WTC11 (cell line): ENCODE data around the gene WASF3. TPM values are rescaled to one million over a fixed set of nuclear protein-coding genes. Genes with fewer than 3 reads are reported as not detected.

ENCODE experiments used
- ATAC-seq: fragments of 200-7000 bp; cut with Tn5 transposase; 2 replicates; pipeline ENCODE4 v1.10.0; 2021; ENCODE audit warnings: mild to moderate bottlenecking, moderate library complexity
- CTCF ChIA-PET: fragments of 300-600 bp; sonication (Branson Sonifier 250); formaldehyde crosslinking; loops from one replicate; lab custom pipeline; 2021; ENCODE audit warnings: antibody characterized with exemption; lab: Charles Lee
- POLR2A ChIA-PET: fragments of 350-600 bp; sonication (Branson Sonifier 250); formaldehyde crosslinking; loops from one replicate; lab custom pipeline; 2021; ENCODE audit warnings: antibody characterized with exemption; lab: Charles Lee
- DNase-seq: peaks from one replicate; pipeline ENCODE4 v3.0.0; 2021; ENCODE audit warnings: low spot score
- H3K27ac Mint-ChIP-seq: 2 replicates; pipeline ENCODE4 v1.8.0; 2021; ENCODE audit warnings: mixed read lengths
- H3K27me3 Mint-ChIP-seq: 2 replicates; pipeline ENCODE4 v1.8.0; 2021; ENCODE audit warnings: low read depth, mild to moderate bottlenecking, moderate library complexity, mixed read lengths
- H3K36me3 Mint-ChIP-seq: 2 replicates; pipeline ENCODE4 v1.8.0; 2021; ENCODE audit warnings: mixed read lengths
- H3K4me1 Mint-ChIP-seq: 2 replicates; pipeline ENCODE4 v1.8.0; 2022; ENCODE audit warnings: mixed read lengths
- H3K4me3 Mint-ChIP-seq: 2 replicates; pipeline ENCODE4 v1.8.0; 2021; ENCODE audit warnings: mild to moderate bottlenecking, moderate library complexity, mixed read lengths
- H3K9me3 Mint-ChIP-seq: 2 replicates; pipeline ENCODE4 v1.8.0; 2021; ENCODE audit warnings: mixed read lengths
- ATF1 ChIP-seq: sonication (generic); formaldehyde crosslinking; IDR thresholded peaks from 2 replicates; pipeline ENCODE4 v1.8.1; 2023; ENCODE audit warnings: mild to moderate bottlenecking, moderate library complexity, missing genetic modification reagents
- CBFB ChIP-seq: sonication (generic); formaldehyde crosslinking; IDR thresholded peaks from 2 replicates; pipeline ENCODE4 v1.8.1; 2022; ENCODE audit warnings: mild to moderate bottlenecking, low read depth, missing genetic modification reagents
- EMX1 ChIP-seq: fragments of 250-450 bp; sonication (Bioruptor Pico); IDR thresholded peaks from 2 replicates; pipeline ENCODE4 v1.8.0; 2021; ENCODE audit warnings: mild to moderate bottlenecking
- GABPB1 ChIP-seq: sonication (generic); formaldehyde crosslinking; IDR thresholded peaks from 2 replicates; pipeline ENCODE4 v1.8.1; 2023; ENCODE audit warnings: mild to moderate bottlenecking, missing genetic modification reagents
- SMAD3 ChIP-seq: sonication (generic); formaldehyde crosslinking; IDR thresholded peaks from 2 replicates; pipeline ENCODE4 v1.8.0; 2022; ENCODE audit warnings: missing genetic modification reagents, mild to moderate bottlenecking, borderline replicate concordance
- TP53 ChIP-seq: sonication (generic); formaldehyde crosslinking; IDR thresholded peaks from 2 replicates; pipeline ENCODE4 v1.8.1; 2023; ENCODE audit warnings: mild to moderate bottlenecking, missing genetic modification reagents
- ZBTB21 ChIP-seq: sonication (generic); formaldehyde crosslinking; IDR thresholded peaks from 2 replicates; pipeline ENCODE4 v1.8.1; 2023; ENCODE audit warnings: mild to moderate bottlenecking, missing genetic modification reagents, borderline replicate concordance
- ZNF138 ChIP-seq: sonication (generic); formaldehyde crosslinking; conservative IDR thresholded peaks from 2 replicates; pipeline ENCODE4 v1.8.1; 2022; ENCODE audit warnings: mild to moderate bottlenecking, moderate library complexity, missing genetic modification reagents
- ZNF423 ChIP-seq: fragments of 250-450 bp; sonication (Bioruptor Pico); IDR thresholded peaks from 2 replicates; pipeline ENCODE4 v2.1.2; 2022; ENCODE audit warnings: mild to moderate bottlenecking, moderate library complexity
- ZNF671 ChIP-seq: fragments of 250-450 bp; sonication (Bioruptor Pico); IDR thresholded peaks from 2 replicates; pipeline ENCODE4 v1.8.0; 2021; ENCODE audit warnings: mild to moderate bottlenecking
- total RNA-seq: library from RNA; stranded (reverse); gene quantifications from 3 replicates; pipeline ENCODE4 v1.2.3, GENCODE V29; 2021
- TF ChIP-seq, protein P1 (sequence below): sonication (generic); formaldehyde crosslinking; IDR thresholded peaks from 2 replicates; pipeline ENCODE4 v1.8.1; 2022; ENCODE audit warnings: mild to moderate bottlenecking, moderate library complexity, missing genetic modification reagents
- TF ChIP-seq, protein P2 (sequence below): sonication (generic); formaldehyde crosslinking; IDR thresholded peaks from 2 replicates; pipeline ENCODE4 v1.8.0; 2022; ENCODE audit warnings: mild to moderate bottlenecking, missing genetic modification reagents
- TF ChIP-seq, protein P3 (sequence below): fragments of 250-450 bp; sonication (Bioruptor Pico); IDR thresholded peaks from 2 replicates; pipeline ENCODE4 v1.9.0; 2021; ENCODE audit warnings: mild to moderate bottlenecking
- TF ChIP-seq, protein P4 (sequence below): sonication (generic); formaldehyde crosslinking; IDR thresholded peaks from 2 replicates; pipeline ENCODE4 v1.8.1; 2022; ENCODE audit warnings: mild to moderate bottlenecking, missing genetic modification reagents, moderate library complexity, borderline replicate concordance
- TF ChIP-seq, protein P5 (sequence below): sonication (generic); formaldehyde crosslinking; IDR thresholded peaks from 2 replicates; pipeline ENCODE4 v1.8.1; 2022; ENCODE audit warnings: missing genetic modification reagents, borderline replicate concordance
- TF ChIP-seq, protein P6 (sequence below): fragments of 250-450 bp; sonication (Bioruptor Pico); IDR thresholded peaks from 2 replicates; pipeline ENCODE4 v1.9.0; 2021; ENCODE audit warnings: moderate library complexity, mild to moderate bottlenecking, inconsistent platforms, borderline replicate concordance
- TF ChIP-seq, protein P7 (sequence below): sonication (generic); formaldehyde crosslinking; IDR thresholded peaks from 2 replicates; pipeline ENCODE4 v1.8.0; 2022; ENCODE audit warnings: mild to moderate bottlenecking, missing genetic modification reagents
- TF ChIP-seq, protein P8 (sequence below): sonication (generic); formaldehyde crosslinking; IDR thresholded peaks from 2 replicates; pipeline ENCODE4 v1.8.0; 2022; ENCODE audit warnings: mild to moderate bottlenecking, missing genetic modification reagents
- TF ChIP-seq, protein P9 (sequence below): sonication (generic); formaldehyde crosslinking; IDR thresholded peaks from 2 replicates; pipeline ENCODE4 v1.8.1; 2023; ENCODE audit warnings: mild to moderate bottlenecking, missing genetic modification reagents, borderline replicate concordance

WASF3 gene
- total RNA-seq, 1 experiment from 2014 or later: 26.8 TPM

DNA sequence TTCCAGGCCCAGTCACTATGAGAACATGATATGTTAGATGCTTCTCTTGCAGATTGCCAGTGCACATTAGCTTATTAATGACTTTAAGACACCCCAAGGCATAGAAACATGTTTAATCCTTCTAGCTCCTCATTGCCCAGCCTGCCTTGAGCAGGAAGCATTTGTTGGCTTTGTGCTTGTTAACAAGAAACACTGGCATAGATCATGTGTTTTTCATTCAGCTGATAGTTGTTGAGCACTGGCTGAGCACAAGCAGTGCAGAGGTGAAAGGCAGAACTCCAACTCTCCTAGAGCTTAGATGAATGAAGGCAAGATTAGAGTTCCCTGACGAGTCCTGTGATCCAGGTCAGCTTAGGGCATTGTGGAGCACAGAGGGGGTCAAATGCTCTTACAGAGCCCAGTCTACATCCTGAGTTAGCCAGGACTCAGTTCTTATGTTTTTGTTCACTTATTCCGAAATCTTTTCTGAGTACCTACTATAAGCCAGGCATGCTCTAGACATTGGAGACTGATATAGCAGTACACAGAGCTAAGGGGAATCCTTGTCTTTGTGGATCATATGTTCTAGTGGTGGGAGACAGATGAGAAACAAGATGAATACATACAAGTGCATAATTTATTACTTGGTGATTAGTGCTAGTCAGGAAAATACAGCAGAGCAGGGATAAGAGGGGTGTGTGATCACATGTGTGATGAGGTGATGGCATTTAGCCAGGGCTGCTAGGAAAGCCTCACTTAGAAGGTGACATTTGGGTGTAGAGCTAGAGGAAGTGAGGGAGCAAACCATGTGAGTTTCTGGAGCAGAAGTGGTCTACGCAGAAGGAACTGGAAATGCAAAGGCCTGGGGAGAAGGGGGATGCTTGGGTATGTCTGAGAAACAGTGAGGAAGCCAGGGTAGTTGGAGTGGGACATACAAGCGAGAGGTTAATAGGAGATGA, 101.2 kb downstream of the WASF3 start (continued):
- TF ChIP-seq, protein P1, sequence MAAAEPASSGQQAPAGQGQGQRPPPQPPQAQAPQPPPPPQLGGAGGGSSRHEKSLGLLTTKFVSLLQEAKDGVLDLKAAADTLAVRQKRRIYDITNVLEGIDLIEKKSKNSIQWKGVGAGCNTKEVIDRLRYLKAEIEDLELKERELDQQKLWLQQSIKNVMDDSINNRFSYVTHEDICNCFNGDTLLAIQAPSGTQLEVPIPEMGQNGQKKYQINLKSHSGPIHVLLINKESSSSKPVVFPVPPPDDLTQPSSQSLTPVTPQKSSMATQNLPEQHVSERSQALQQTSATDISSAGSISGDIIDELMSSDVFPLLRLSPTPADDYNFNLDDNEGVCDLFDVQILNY: no peak
- no peak for TF ChIP-seq SMAD3 (CRISPR knock-in tag)
- no peak for TF ChIP-seq ZBTB21 (CRISPR knock-in tag)
- TF ChIP-seq, protein P2, sequence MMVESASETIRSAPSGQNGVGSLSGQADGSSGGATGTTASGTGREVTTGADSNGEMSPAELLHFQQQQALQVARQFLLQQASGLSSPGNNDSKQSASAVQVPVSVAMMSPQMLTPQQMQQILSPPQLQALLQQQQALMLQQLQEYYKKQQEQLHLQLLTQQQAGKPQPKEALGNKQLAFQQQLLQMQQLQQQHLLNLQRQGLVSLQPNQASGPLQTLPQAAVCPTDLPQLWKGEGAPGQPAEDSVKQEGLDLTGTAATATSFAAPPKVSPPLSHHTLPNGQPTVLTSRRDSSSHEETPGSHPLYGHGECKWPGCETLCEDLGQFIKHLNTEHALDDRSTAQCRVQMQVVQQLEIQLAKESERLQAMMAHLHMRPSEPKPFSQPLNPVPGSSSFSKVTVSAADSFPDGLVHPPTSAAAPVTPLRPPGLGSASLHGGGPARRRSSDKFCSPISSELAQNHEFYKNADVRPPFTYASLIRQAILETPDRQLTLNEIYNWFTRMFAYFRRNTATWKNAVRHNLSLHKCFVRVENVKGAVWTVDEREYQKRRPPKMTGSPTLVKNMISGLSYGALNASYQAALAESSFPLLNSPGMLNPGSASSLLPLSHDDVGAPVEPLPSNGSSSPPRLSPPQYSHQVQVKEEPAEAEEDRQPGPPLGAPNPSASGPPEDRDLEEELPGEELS (CRISPR knock-in tag): no peak
- no peak for TF ChIP-seq GABPB1 (CRISPR knock-in tag)
- TF ChIP-seq, protein P3, sequence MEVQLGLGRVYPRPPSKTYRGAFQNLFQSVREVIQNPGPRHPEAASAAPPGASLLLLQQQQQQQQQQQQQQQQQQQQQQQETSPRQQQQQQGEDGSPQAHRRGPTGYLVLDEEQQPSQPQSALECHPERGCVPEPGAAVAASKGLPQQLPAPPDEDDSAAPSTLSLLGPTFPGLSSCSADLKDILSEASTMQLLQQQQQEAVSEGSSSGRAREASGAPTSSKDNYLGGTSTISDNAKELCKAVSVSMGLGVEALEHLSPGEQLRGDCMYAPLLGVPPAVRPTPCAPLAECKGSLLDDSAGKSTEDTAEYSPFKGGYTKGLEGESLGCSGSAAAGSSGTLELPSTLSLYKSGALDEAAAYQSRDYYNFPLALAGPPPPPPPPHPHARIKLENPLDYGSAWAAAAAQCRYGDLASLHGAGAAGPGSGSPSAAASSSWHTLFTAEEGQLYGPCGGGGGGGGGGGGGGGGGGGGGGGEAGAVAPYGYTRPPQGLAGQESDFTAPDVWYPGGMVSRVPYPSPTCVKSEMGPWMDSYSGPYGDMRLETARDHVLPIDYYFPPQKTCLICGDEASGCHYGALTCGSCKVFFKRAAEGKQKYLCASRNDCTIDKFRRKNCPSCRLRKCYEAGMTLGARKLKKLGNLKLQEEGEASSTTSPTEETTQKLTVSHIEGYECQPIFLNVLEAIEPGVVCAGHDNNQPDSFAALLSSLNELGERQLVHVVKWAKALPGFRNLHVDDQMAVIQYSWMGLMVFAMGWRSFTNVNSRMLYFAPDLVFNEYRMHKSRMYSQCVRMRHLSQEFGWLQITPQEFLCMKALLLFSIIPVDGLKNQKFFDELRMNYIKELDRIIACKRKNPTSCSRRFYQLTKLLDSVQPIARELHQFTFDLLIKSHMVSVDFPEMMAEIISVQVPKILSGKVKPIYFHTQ (CRISPR knock-in tag): no peak
- TF ChIP-seq, protein P4, sequence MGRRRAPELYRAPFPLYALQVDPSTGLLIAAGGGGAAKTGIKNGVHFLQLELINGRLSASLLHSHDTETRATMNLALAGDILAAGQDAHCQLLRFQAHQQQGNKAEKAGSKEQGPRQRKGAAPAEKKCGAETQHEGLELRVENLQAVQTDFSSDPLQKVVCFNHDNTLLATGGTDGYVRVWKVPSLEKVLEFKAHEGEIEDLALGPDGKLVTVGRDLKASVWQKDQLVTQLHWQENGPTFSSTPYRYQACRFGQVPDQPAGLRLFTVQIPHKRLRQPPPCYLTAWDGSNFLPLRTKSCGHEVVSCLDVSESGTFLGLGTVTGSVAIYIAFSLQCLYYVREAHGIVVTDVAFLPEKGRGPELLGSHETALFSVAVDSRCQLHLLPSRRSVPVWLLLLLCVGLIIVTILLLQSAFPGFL (CRISPR knock-in tag): no peak
- TF ChIP-seq CBFB (CRISPR knock-in tag): no peak
- no peak for TF ChIP-seq TP53

DNA sequence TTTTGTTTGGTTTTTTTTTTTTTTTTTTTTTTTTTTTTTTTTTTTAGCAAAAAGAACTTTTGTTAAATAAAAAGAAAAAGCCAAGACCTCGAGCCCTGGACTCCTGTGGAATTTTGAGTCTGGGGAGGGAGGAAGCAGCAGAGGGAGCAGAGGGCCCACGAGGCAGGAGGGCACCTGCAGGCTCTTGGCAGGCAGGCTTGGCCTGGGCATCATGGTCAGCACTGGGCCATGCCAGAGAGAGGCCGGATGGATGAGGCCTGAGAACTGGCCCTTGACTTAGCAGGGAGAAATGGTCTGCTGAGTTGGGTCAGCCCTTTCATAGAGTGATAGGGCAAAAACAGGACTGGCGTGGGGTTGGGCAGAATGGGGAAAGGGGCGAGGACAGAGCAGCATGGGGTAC, 102.7 kb downstream of the WASF3 start:
- POLR2A ChIA-PET: interaction anchor here (0.6 kb wide), 1 partner anchor 107 kb away, joined by 3 read pairs; no protein-coding TSS in a partner anchor
- no peak overlapping the region for H3K4me3 Mint-ChIP-seq
- no peaks in the 10 kb centered on the region for H3K27me3 Mint-ChIP-seq
- ATAC-seq: peak; percentile 30
- no peak for DNase-seq
- no peaks in the 10 kb centered on the region for H3K36me3 Mint-ChIP-seq
- H3K27ac Mint-ChIP-seq: no peak overlapping the region
- CTCF ChIA-PET: interaction anchor here (0.7 to 3.4 kb wide), 4 partner anchors 38 to 1457 kb away, joined by 3 to 28 read pairs (median 4); no protein-coding TSS in a partner anchor
- H3K4me1 Mint-ChIP-seq: peaks cover 4% of the 10 kb centered on the region
- H3K9me3 Mint-ChIP-seq: no peaks in the 10 kb centered on the region
- no peak for TF ChIP-seq ATF1 (CRISPR knock-in tag)
- TF ChIP-seq, protein P5, sequence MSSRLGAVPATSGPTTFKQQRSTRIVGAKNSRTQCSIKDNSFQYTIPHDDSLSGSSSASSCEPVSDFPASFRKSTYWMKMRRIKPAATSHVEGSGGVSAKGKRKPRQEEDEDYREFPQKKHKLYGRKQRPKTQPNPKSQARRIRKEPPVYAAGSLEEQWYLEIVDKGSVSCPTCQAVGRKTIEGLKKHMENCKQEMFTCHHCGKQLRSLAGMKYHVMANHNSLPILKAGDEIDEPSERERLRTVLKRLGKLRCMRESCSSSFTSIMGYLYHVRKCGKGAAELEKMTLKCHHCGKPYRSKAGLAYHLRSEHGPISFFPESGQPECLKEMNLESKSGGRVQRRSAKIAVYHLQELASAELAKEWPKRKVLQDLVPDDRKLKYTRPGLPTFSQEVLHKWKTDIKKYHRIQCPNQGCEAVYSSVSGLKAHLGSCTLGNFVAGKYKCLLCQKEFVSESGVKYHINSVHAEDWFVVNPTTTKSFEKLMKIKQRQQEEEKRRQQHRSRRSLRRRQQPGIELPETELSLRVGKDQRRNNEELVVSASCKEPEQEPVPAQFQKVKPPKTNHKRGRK (CRISPR knock-in tag): no peak
- TF ChIP-seq, protein P6, sequence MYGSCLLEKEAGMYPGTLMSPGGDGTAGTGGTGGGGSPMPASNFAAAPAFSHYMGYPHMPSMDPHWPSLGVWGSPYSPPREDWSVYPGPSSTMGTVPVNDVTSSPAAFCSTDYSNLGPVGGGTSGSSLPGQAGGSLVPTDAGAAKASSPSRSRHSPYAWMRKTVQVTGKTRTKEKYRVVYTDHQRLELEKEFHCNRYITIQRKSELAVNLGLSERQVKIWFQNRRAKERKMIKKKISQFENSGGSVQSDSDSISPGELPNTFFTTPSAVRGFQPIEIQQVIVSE: no peak
- TF ChIP-seq, protein P7, sequence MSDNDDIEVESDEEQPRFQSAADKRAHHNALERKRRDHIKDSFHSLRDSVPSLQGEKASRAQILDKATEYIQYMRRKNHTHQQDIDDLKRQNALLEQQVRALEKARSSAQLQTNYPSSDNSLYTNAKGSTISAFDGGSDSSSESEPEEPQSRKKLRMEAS (CRISPR knock-in tag): no peak
- no peak for TF ChIP-seq ZNF671
- TF ChIP-seq, protein P8, sequence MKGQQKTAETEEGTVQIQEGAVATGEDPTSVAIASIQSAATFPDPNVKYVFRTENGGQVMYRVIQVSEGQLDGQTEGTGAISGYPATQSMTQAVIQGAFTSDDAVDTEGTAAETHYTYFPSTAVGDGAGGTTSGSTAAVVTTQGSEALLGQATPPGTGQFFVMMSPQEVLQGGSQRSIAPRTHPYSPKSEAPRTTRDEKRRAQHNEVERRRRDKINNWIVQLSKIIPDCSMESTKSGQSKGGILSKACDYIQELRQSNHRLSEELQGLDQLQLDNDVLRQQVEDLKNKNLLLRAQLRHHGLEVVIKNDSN (CRISPR knock-in tag): no peak
- no peak for TF ChIP-seq EMX1
- TF ChIP-seq, protein P9, sequence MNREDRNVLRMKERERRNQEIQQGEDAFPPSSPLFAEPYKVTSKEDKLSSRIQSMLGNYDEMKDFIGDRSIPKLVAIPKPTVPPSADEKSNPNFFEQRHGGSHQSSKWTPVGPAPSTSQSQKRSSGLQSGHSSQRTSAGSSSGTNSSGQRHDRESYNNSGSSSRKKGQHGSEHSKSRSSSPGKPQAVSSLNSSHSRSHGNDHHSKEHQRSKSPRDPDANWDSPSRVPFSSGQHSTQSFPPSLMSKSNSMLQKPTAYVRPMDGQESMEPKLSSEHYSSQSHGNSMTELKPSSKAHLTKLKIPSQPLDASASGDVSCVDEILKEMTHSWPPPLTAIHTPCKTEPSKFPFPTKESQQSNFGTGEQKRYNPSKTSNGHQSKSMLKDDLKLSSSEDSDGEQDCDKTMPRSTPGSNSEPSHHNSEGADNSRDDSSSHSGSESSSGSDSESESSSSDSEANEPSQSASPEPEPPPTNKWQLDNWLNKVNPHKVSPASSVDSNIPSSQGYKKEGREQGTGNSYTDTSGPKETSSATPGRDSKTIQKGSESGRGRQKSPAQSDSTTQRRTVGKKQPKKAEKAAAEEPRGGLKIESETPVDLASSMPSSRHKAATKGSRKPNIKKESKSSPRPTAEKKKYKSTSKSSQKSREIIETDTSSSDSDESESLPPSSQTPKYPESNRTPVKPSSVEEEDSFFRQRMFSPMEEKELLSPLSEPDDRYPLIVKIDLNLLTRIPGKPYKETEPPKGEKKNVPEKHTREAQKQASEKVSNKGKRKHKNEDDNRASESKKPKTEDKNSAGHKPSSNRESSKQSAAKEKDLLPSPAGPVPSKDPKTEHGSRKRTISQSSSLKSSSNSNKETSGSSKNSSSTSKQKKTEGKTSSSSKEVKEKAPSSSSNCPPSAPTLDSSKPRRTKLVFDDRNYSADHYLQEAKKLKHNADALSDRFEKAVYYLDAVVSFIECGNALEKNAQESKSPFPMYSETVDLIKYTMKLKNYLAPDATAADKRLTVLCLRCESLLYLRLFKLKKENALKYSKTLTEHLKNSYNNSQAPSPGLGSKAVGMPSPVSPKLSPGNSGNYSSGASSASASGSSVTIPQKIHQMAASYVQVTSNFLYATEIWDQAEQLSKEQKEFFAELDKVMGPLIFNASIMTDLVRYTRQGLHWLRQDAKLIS (CRISPR knock-in tag): no peak
- TF ChIP-seq ZNF423: no peak
- TF ChIP-seq ZNF138 (CRISPR knock-in tag): no peak
